Body of pancreas (tissue), 4 donors: ENCODE results near the gene ORC1. TPM values are rescaled to one million over a fixed set of nuclear protein-coding genes. Genes with fewer than 3 reads are reported as not detected.
"Not testable (repeated sequence)": the region's sequence is repeated elsewhere in the genome, so short reads cannot be mapped to it uniquely, and the experiment has no call there.

Experiments used
- ATAC-seq: fragments of 150-250 bp; one replicate; pipeline ENCODE4 v1.9.1; 2016
- DNase-seq, 4 donors: peaks; one replicate each; pipeline ENCODE4 v3.0.0-alpha.2; 2019
- H3K27ac ChIP-seq, 4 donors: fragments of 200-600 bp; sonication (generic); 1 replicate in 3 of 4; 2 replicates in 1 of 4; pipeline versions ENCODE4 v1.5.1 to v1.6.1; 2016 to 2019; ENCODE audit warnings: mild to moderate bottlenecking in 1 of 4, mixed read lengths in 1 of 4, moderate library complexity in 1 of 4
- H3K27me3 ChIP-seq, 2 donors: fragments of 200-600 bp; sonication (generic); one replicate each; pipeline ENCODE4 v1.6.0; 2016; ENCODE audit warnings: mild to moderate bottlenecking in 1 of 2
- H3K36me3 ChIP-seq, 2 donors: fragments of 200-600 bp; sonication (generic); replicated peaks in 1 of 2; 2 replicates each; pipeline ENCODE4 v1.5.1; 2016; ENCODE audit warnings: low read depth in 2 of 2; ENCODE audit not compliant: insufficient read depth in 1 of 2
- H3K4me1 ChIP-seq: fragments of 200-600 bp; sonication (generic); one replicate; pipeline ENCODE4 v1.6.0; 2016
- H3K4me3 ChIP-seq, 2 donors: fragments of 200-600 bp; sonication (generic); 1 replicate in 1 of 2; 2 replicates in 1 of 2; pipeline ENCODE4 v1.5.1; 2016 to 2019
- H3K9me3 ChIP-seq, 3 donors: fragments of 200-600 bp; sonication (generic); 1 replicate in 2 of 3; 2 replicates in 1 of 3; pipeline ENCODE4 v1.5.1; 2016
- CTCF ChIP-seq, 7 experiments: fragments of 450-650 bp in 4 of 7; fragments of 200-600 bp in 3 of 7; sonication (generic) in 3 of 7; IDR thresholded peaks; one replicate each; pipeline ENCODE4 v1.5.1; 2016 to 2019; ENCODE audit warnings: antibody characterized with exemption in 7 of 7
- POLR2A ChIP-seq, 3 donors: fragments of 450-650 bp; IDR thresholded peaks; one replicate each; pipeline ENCODE4 v1.6.1; 2016; ENCODE audit warnings: antibody characterized with exemption in 3 of 3, mild to moderate bottlenecking in 2 of 3
- WGBS, 2 donors: methylation state at CpG; one replicate each; pipeline ENCODE4 v1.1.5; 2017; 5-methylcytosine and 5-hydroxymethylcytosine counted together
- intact Hi-C: fragments of 100-400 bp; cut with DNase I; formaldehyde crosslinking; loops from one replicate; pipeline ENCODE4 v1.15.1; 2023
- total RNA-seq, 2 donors: library from RNA; depleted of rRNA; stranded (reverse); fragments of >200 nt; gene quantifications; one replicate each; pipeline ENCODE4 v1.1.0, GENCODE V29; 2016

Gene ORC1
- total RNA-seq, 2 donors from 2014 or later: 0.52 TPM; not detected in 1

- Histone ChIP-seq H3K4me3 (no peak overlapping the region), H3K4me1 (no peaks in the 10 kb centered on the region), H3K27ac (no peak overlapping the region), H3K9me3 (no peaks in the 10 kb centered on the region), H3K27me3 (no peaks in the 10 kb centered on the region), H3K36me3 (no peaks in the 10 kb centered on the region)
- intact Hi-C loops: no loop called here
- 87 to 91% methylated on average over 5 of the region's 5 CpGs for WGBS, 2 donors
- TF ChIP-seq CTCF (IDR thresholded peaks at IDR 0.05) (no peak), POLR2A (IDR thresholded peaks at IDR 0.05) (no peak)
- ATAC-seq: no peak
- no peak for DNase-seq
Observed at GRCh38 chr1:52386458-52386857, 17.8 kb downstream of the ORC1 start.

DNA sequence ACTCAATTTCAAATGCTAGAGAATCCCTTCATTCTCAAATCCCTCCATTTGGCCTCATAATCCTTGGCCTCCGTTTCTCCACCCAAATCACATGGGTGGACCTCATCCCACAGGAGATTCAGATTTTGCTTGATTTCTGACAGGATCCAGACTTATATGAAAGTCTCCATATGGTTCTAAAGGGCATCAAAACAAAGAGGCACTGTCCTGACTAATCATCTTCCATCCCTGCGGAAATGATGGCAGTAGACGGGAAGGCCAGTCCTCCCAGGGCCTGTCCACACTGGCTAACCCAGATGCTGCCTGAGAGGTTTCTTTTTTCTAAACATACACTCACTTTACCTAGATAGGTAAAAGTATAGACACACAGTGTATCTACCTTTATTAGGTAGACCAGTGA, 18.8 kb downstream of the ORC1 start:
- intact Hi-C loops: no loop called here
- ATAC-seq (no peak), DNase-seq (no peak)
- 91 to 96% methylated on average over 3 of the region's 3 CpGs for WGBS, 2 donors
- Histone ChIP-seq H3K9me3 (no peaks in the 10 kb centered on the region), H3K4me1 (no peaks in the 10 kb centered on the region), H3K27ac (no peak overlapping the region), H3K4me3 (no peak overlapping the region), H3K27me3 (no peaks in the 10 kb centered on the region), H3K36me3 (no peaks in the 10 kb centered on the region)
- TF ChIP-seq POLR2A (IDR thresholded peaks at IDR 0.05) (no peak), CTCF (IDR thresholded peaks at IDR 0.05) (no peak)

DNA sequence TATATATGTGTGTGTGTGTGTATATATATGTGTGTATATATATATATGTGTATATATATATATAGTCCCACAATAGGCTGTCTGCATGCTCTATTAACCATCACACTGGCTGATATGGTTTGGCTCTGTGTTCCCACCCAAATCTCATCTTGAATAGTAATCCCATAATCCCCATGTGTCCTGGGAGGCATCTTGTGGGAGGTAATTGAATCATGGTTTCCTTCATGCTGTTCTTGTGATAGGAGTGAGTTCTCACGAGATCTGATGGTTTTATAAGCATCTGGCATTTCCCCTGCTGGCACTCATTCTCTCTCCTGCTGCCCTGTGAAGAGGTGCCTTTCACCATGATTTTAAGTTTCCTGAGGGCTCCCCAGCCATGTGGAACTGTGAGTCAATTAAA, 34.4 kb downstream of the ORC1 start:
- ATAC-seq, H3K4me3 ChIP-seq, intact Hi-C loops, H3K9me3 ChIP-seq, H3K27me3 ChIP-seq, H3K27ac ChIP-seq, H3K36me3 ChIP-seq, DNase-seq: not testable (repeated sequence)
- H3K4me1 ChIP-seq: peaks cover 26% of the 10 kb centered on the region
- 60 to 80% methylated on average over 1 of the region's 1 CpG for WGBS, 2 donors

GRCh38 chr1:52368383-52369172, 35.6 kb downstream of the ORC1 start:
- no peaks in the 10 kb centered on the region for H3K27me3 ChIP-seq
- H3K4me3 ChIP-seq: peak overlapping the region; percentile 24 to 50
- H3K9me3 ChIP-seq: no peaks in the 10 kb centered on the region
- DNase-seq (peak; percentile 74 to 81 (median 76)), ATAC-seq (peak; percentile 19)
- H3K27ac ChIP-seq: peak overlapping the region; percentile 28 to 86 (median 79)
- intact Hi-C loops: no loop called here
- 2 to 6% methylated on average over 29 to 50 of the region's 51 CpGs for WGBS, 2 donors
- peaks cover 37% of the 10 kb centered on the region for H3K4me1 ChIP-seq
- H3K36me3 ChIP-seq: no peaks in the 10 kb centered on the region
- TF ChIP-seq POLR2A (IDR thresholded peaks at IDR 0.05) (peak in 2 of 3 donors; percentile 27 to 32), CTCF (IDR thresholded peaks at IDR 0.05) (peak in 3 of 7 experiments; percentile 7 to 15 (median 14))

DNA sequence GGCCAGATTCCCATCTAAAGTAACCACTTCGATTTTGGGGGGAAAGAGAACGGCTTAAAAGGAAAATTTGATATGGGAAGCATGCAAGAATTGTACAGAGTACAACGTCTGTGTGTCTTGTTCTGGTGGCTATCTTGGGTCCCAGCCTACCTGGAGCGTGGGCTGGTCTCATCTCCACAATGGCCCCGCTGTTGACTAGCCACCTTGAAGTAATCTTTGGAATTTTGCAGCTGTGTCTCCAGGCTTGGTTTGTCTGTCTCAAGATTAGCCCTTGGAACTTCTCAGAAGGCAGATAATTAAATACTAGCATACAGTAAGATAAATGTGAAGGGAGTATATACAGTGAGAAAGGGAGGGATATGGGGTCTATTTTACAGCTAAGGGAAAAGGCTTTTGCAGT, 37.0 kb downstream of the ORC1 start:
- no peak overlapping the region for H3K27ac ChIP-seq
- peaks cover 41% of the 10 kb centered on the region for H3K4me1 ChIP-seq
- no peak for ATAC-seq
- no peak overlapping the region for H3K4me3 ChIP-seq
- TF ChIP-seq CTCF (IDR thresholded peaks at IDR 0.05): no peak
- TF ChIP-seq POLR2A (IDR thresholded peaks at IDR 0.05): no peak
- 87 to 97% methylated on average over 5 of the region's 5 CpGs for WGBS, 2 donors
- DNase-seq: no peak
- intact Hi-C loops: no loop called here
- H3K27me3 ChIP-seq: no peaks in the 10 kb centered on the region
- H3K9me3 ChIP-seq: no peaks in the 10 kb centered on the region
- no peaks in the 10 kb centered on the region for H3K36me3 ChIP-seq
